CD4-positive, alpha-beta T cell (primary cell): ENCODE data around the gene TF. TPM values are rescaled to one million over a fixed set of nuclear protein-coding genes. Genes with fewer than 3 reads are reported as not detected.

ENCODE experiments used
- ATAC-seq: fragments of 200-7000 bp; cut with Tn5 transposase; one replicate; pipeline ENCODE4 v1.10.0; 2022; ENCODE audit warnings: mild to moderate bottlenecking; ENCODE audit not compliant: poor library complexity
- CTCF ChIA-PET: fragments of 350-600 bp; sonication (Branson Sonifier 250); formaldehyde crosslinking; loops from one replicate; lab custom pipeline; 2021; ENCODE audit warnings: antibody characterized with exemption, inconsistent platforms; lab: Charles Lee
- POLR2A ChIA-PET: fragments of 350-600 bp; sonication (Branson Sonifier 250); formaldehyde crosslinking; loops from one replicate; lab custom pipeline; 2021; ENCODE audit warnings: antibody characterized with exemption, inconsistent platforms; lab: Charles Lee
- DNase-seq, 14 experiments: peaks; one replicate each; pipeline ENCODE4 v3.0.0-alpha.2; 2013 to 2020; ENCODE audit warnings: mixed read lengths in 2 of 14
- H3K27ac ChIP-seq, 2 donors: one replicate each; pipeline versions ENCODE4 v1.5.1 to v1.7.0; 2013; ENCODE audit warnings: low read length in 2 of 2, low read depth in 1 of 2, mild to moderate bottlenecking in 1 of 2
- H3K27me3 ChIP-seq, 2 experiments: 1 replicate in 1 of 2; 2 replicates in 1 of 2; pipeline versions ENCODE4 v1.6.1 to v1.7.0; 2013; ENCODE audit warnings: low read length in 2 of 2, control low read depth in 1 of 2, mild to moderate bottlenecking in 1 of 2, moderate library complexity in 1 of 2; ENCODE audit not compliant: insufficient read depth in 2 of 2, control insufficient read depth in 1 of 2
- H3K36me3 ChIP-seq: one replicate; pipeline ENCODE4 v1.6.1; 2013; ENCODE audit warnings: low read length, control low read depth; ENCODE audit not compliant: insufficient read depth
- H3K4me1 ChIP-seq: one replicate; pipeline ENCODE4 v1.6.1; 2013; ENCODE audit warnings: low read length, control low read depth; ENCODE audit not compliant: insufficient read depth
- H3K4me3 ChIP-seq: one replicate; pipeline ENCODE4 v1.5.1; 2013; ENCODE audit warnings: mild to moderate bottlenecking, low read length, moderate library complexity
- H3K9me3 ChIP-seq, 2 experiments: 1 replicate in 1 of 2; 2 replicates in 1 of 2; pipeline versions ENCODE4 v1.6.1 to v1.7.0; 2013; ENCODE audit warnings: low read length in 2 of 2, mild to moderate bottlenecking in 2 of 2, control low read depth in 1 of 2, moderate library complexity in 1 of 2; ENCODE audit not compliant: control insufficient read depth in 1 of 2, insufficient read depth in 1 of 2
- H3K27ac Mint-ChIP-seq: one replicate; pipeline ENCODE4 v1.8.0; 2020; ENCODE audit warnings: mixed read lengths
- H3K27me3 Mint-ChIP-seq: one replicate; pipeline ENCODE4 v1.8.0; 2021; ENCODE audit warnings: mixed read lengths
- H3K36me3 Mint-ChIP-seq: one replicate; pipeline ENCODE4 v1.8.0; 2021; ENCODE audit warnings: low read depth, mixed read lengths
- H3K4me1 Mint-ChIP-seq: one replicate; pipeline ENCODE4 v1.8.0; 2021; ENCODE audit warnings: low read depth, mixed read lengths
- H3K4me3 Mint-ChIP-seq: one replicate; pipeline ENCODE4 v1.8.0; 2020; ENCODE audit warnings: mild to moderate bottlenecking, mixed read lengths
- H3K9me3 Mint-ChIP-seq: one replicate; pipeline ENCODE4 v1.8.0; 2020; ENCODE audit warnings: mixed read lengths
- CTCF ChIP-seq: fragments of 200-600 bp; IDR thresholded peaks from one replicate; pipeline ENCODE4 v1.8.0; 2022; ENCODE audit warnings: antibody characterized with exemption, mild to moderate bottlenecking
- intact Hi-C, 2 experiments: fragments of 100-400 bp; cut with DNase I in 1 of 2; cut with micrococcal nuclease in 1 of 2; formaldehyde crosslinking; loops; one replicate each; pipeline versions ENCODE4 v1.15.1 to v1.9.0; 2023 to 2025; cut with DNase I, micrococcal nuclease
- total RNA-seq, 174 experiments: library from RNA in 2 of 174; stranded (reverse) in 2 of 174; gene quantifications; one replicate each; pipeline ENCODE4 v1.2.3 and lab custom pipeline; 2021 to 2026

The TF gene
- total RNA-seq, 2 experiments from 2014 or later: 0.30 to 0.34 TPM

DNA sequence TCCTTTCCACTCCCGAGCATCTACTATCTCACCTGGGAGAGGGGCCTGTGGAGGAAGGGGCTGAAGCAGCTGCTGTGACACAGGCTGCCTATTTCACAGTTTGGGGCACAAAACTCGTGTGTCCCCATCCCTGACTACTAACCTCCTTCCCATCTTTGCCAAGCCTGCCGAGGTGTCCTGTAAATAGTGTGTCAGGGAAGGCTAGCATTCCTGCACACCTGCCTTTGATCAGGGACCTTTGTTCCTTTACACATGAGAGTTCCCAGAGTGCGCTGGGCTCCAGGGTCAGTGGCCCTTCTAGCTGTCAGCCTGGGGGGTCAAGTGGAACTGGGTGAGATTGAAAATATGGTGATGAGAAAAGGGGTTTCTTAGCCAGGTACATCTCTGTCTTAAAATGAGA lies 13.0 kb upstream of the TF start:
- DNase-seq (no peak), ATAC-seq (no peak)
- Histone ChIP-seq H3K4me1 (no peaks in the 10 kb centered on the region), H3K9me3 (peaks cover 0 to 5% of the 10 kb centered on the region in 2 experiments), H3K27ac (no peak overlapping the region), H3K4me3 (no peak overlapping the region), H3K36me3 (no peaks in the 10 kb centered on the region), H3K27me3 (peaks cover 2 to 9% of the 10 kb centered on the region in 2 experiments)
- ChIA-PET POLR2A (no interaction called here), CTCF (no interaction called here)
- TF ChIP-seq CTCF: no peak
- Mint-ChIP-seq H3K27ac (no peak overlapping the region), H3K4me3 (no peak overlapping the region), H3K27me3 (peaks cover 65% of the 10 kb centered on the region), H3K4me1 (no peaks in the 10 kb centered on the region), H3K9me3 (no peaks in the 10 kb centered on the region), H3K36me3 (no peaks in the 10 kb centered on the region)
- intact Hi-C loops: no loop called here

DNA sequence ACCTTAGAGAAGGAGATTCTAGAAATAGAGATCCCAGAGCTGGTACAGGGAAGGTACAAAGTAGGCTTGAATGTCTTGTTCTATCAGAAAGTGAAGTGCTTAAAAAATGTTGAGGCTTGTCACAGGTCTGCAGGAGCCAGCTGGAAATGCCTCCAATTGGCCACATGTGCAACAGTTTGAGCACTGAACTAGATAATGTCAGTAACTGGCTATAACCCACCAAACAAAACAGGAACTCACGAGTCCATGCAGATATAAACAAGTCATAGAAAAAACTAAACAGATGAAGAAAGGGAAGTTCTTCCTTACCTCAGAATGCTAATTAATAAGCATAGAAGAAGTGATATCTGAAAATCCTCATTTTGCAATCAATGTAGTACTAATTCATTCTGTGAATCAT lies 11.9 kb upstream of the TF start:
- Mint-ChIP-seq H3K4me1 (no peaks in the 10 kb centered on the region), H3K36me3 (no peaks in the 10 kb centered on the region), H3K4me3 (no peak overlapping the region), H3K27me3 (peaks cover 75% of the 10 kb centered on the region), H3K27ac (no peak overlapping the region), H3K9me3 (no peaks in the 10 kb centered on the region)
- Histone ChIP-seq H3K27me3 (peaks cover 2 to 9% of the 10 kb centered on the region in 2 experiments), H3K4me3 (no peak overlapping the region), H3K9me3 (peaks cover 0 to 5% of the 10 kb centered on the region in 2 experiments), H3K27ac (no peak overlapping the region), H3K36me3 (no peaks in the 10 kb centered on the region), H3K4me1 (no peaks in the 10 kb centered on the region)
- ChIA-PET CTCF (no interaction called here), POLR2A (no interaction called here)
- ATAC-seq (no peak), DNase-seq (no peak)
- no peak for TF ChIP-seq CTCF
- intact Hi-C loops: no loop called here

GRCh38 chr3:133742351-133743091 lies 3.7 kb upstream of the TF start:
- no peaks in the 10 kb centered on the region for H3K9me3 Mint-ChIP-seq
- no peaks in the 10 kb centered on the region for H3K36me3 Mint-ChIP-seq
- intact Hi-C loops: no loop called here

More at GRCh38 chr3:133742351-133743091, 3.7 kb upstream of the TF start:
- Mint-ChIP-seq H3K27me3 (peaks cover 65% of the 10 kb centered on the region), H3K27ac (no peak overlapping the region), H3K4me1 (no peaks in the 10 kb centered on the region), H3K4me3 (no peak overlapping the region)
- DNase-seq: no peak
- Histone ChIP-seq H3K4me1 (peaks cover 4% of the 10 kb centered on the region), H3K4me3 (no peak overlapping the region), H3K36me3 (no peaks in the 10 kb centered on the region), H3K27ac (no peak overlapping the region), H3K27me3 (peaks cover 17 to 25% of the 10 kb centered on the region in 2 experiments), H3K9me3 (peaks cover 0 to 15% of the 10 kb centered on the region in 2 experiments)
- no peak for ATAC-seq
- no peak for TF ChIP-seq CTCF
- POLR2A ChIA-PET: no interaction called here
- CTCF ChIA-PET: no interaction called here
